Adrenal gland (tissue), 12 donors: Measurements from ENCODE around the gene ASH1L. TPM values are rescaled to one million over a fixed set of nuclear protein-coding genes. Genes with fewer than 3 reads are reported as not detected.
"Not testable (repeated sequence)": the region's sequence is repeated elsewhere in the genome, so short reads cannot be mapped to it uniquely, and the experiment has no call there.

ENCODE experiments used
- DNase-seq, 7 donors: peaks; one replicate each; pipeline ENCODE4 v3.0.0-alpha.2; 2019 to 2020
- H3K27ac ChIP-seq, 5 donors: fragments of 200-600 bp; sonication (generic) in 4 of 5; 1 replicate in 3 of 5; 2 replicates in 2 of 5; pipeline versions ENCODE4 v1.5.1 to v1.8.0; 2016 to 2020; ENCODE audit warnings: mild to moderate bottlenecking in 1 of 5
- H3K27me3 ChIP-seq: fragments of 200-600 bp; 2 replicates; pipeline ENCODE4 v1.8.0; 2021
- H3K36me3 ChIP-seq, 2 donors: fragments of 200-600 bp; replicated peaks in 1 of 2; 1 replicate in 1 of 2; 2 replicates in 1 of 2; pipeline versions ENCODE4 v1.5.1 to v1.8.0; 2018 to 2022
- H3K4me1 ChIP-seq, 2 donors: fragments of 200-600 bp; replicated peaks in 1 of 2; 1 replicate in 1 of 2; 2 replicates in 1 of 2; pipeline versions ENCODE4 v1.5.1 to v1.8.0; 2018 to 2021
- H3K4me3 ChIP-seq, 4 donors: fragments of 200-600 bp; sonication (generic) in 3 of 4; one replicate each; pipeline ENCODE4 v1.5.1; 2016 to 2018
- H3K9me3 ChIP-seq, 3 donors: fragments of 200-600 bp; sonication (generic) in 1 of 3; replicated peaks in 1 of 3; 1 replicate in 2 of 3; 2 replicates in 1 of 3; pipeline versions ENCODE4 v1.5.1 to v1.8.0; 2016 to 2021
- CTCF ChIP-seq, 6 experiments: fragments of 450-650 bp in 4 of 6; fragments of 200-600 bp in 2 of 6; sonication (generic) in 1 of 6; IDR thresholded peaks; 1 replicate in 5 of 6; 2 replicates in 1 of 6; pipeline versions ENCODE4 v1.5.1 to v1.8.0; 2016 to 2021; ENCODE audit warnings: antibody characterized with exemption in 6 of 6, mild to moderate bottlenecking in 2 of 6, moderate library complexity in 1 of 6
- POLR2A ChIP-seq, 2 donors: fragments of 450-650 bp; IDR thresholded peaks; one replicate each; pipeline ENCODE4 v1.6.1; 2017; ENCODE audit warnings: antibody characterized with exemption in 2 of 2, mild to moderate bottlenecking in 2 of 2, moderate library complexity in 1 of 2
- WGBS, 4 donors: extraction: QIAGEN DNeasy Blood & Tissue Kit in 2 of 4; methylation state at CpG; one replicate each; pipeline versions ENCODE4 v1.1.5 to v1.1.7; 2013 to 2017; 5-methylcytosine and 5-hydroxymethylcytosine counted together
- intact Hi-C, 2 donors: fragments of 100-400 bp; cut with DNase I; formaldehyde crosslinking; loops; one replicate each; pipeline versions ENCODE4 v1.14.1 to v1.15.0; 2022 to 2023
- polyA plus RNA-seq, 3 donors: library from polyadenylated mRNA; stranded (reverse); fragments of 200-250 nt in 2 of 3; fragments of 350-450 nt in 1 of 3; fragmentation: Illumina TruSeq in 1 of 3; extraction: RNeasy Lipid Tissue Mini Kit (QIAGEN cat#74804) in 1 of 3; gene quantifications; one replicate each; pipeline ENCODE4 v1.2.3, GENCODE V29; 2013 to 2014
- total RNA-seq, 9 donors: library from RNA; depleted of rRNA in 4 of 9; stranded (reverse); fragments of >200 nt in 4 of 9; fragments of 120-200 nt in 1 of 9; fragmentation: NEBNext Ultra II Directional in 1 of 9; extraction: Animal tissue kit (Norgen Biotek cat#: 25700) in 1 of 9; gene quantifications; one replicate each; pipeline versions ENCODE4 v1.1.0 to v1.2.4, GENCODE V29; 2013 to 2023
- donor health status: healthy with polysubstance abuse.
- donor health status: Bipolar disorder and iron deficiency.
- donor health status: DM: yes; HTN: yes; CAD: no.
- donor health status: DM: no; HTN: no; CAD: no.
- donor health status: DM: no; HTN: no; CAD: no.
- donor health status: DM: yes; HTN: yes; CAD: no.

The ASH1L gene
- total and polyA plus RNA-seq, 12 donors = 3.7 to 59.3 (median 41.8) TPM

GRCh38 chr1:155518484-155518883 is 44.1 kb downstream of the ASH1L start:
- 72 to 86% (median 75%) methylated on average over 4 of the region's 4 CpGs for WGBS, 4 donors
- intact Hi-C loops = no loop called here

GRCh38 chr1:155514582-155515187 is 47.9 kb downstream of the ASH1L start:
- Histone ChIP-seq H3K27ac (no peak overlapping the region), H3K36me3 (peaks cover 0 to 4% of the 10 kb centered on the region in 2 donors), H3K27me3 (no peaks in the 10 kb centered on the region), H3K4me1 (peaks cover 9 to 27% of the 10 kb centered on the region in 2 donors), H3K4me3 (no peak overlapping the region), H3K9me3 (no peaks in the 10 kb centered on the region)
- 45 to 59% (median 53%) methylated on average over 14 of the region's 14 CpGs for whole genome bisulfite sequencing, 4 donors
- intact Hi-C loops = no loop called here
- TF ChIP-seq CTCF (IDR thresholded peaks at IDR 0.05) (no peak), POLR2A (IDR thresholded peaks at IDR 0.05) (no peak)
- DNase-seq = peak in 1 of 7 donors; percentile 29

More at GRCh38 chr1:155518484-155518883, 44.1 kb downstream of the ASH1L start:
- TF ChIP-seq POLR2A (IDR thresholded peaks at IDR 0.05) (no peak), CTCF (IDR thresholded peaks at IDR 0.05) (no peak)
- Histone ChIP-seq H3K27ac (no peak overlapping the region), H3K4me1 (peaks cover 9 to 17% of the 10 kb centered on the region in 2 donors), H3K9me3 (no peaks in the 10 kb centered on the region), H3K36me3 (peaks cover 0 to 6% of the 10 kb centered on the region in 2 donors), H3K27me3 (no peaks in the 10 kb centered on the region), H3K4me3 (no peak overlapping the region)
- DNase-seq = no peak

- no peaks in the 10 kb centered on the region for H3K36me3 ChIP-seq
- intact Hi-C loops = no loop called here
- TF ChIP-seq POLR2A (IDR thresholded peaks at IDR 0.05) (no peak), CTCF (IDR thresholded peaks at IDR 0.05) (peak in 3 of 6 experiments; percentile 13 to 28 (median 25))
- H3K27ac ChIP-seq = peak overlapping the region in 2 of 5 donors; percentile 2 to 11
- WGBS, 4 donors = 41 to 57% (median 44%) methylated on average over 3 of the region's 3 CpGs
- H3K9me3 ChIP-seq = no peaks in the 10 kb centered on the region
- peaks cover 9 to 35% of the 10 kb centered on the region in 2 donors for H3K4me1 ChIP-seq
- no peaks in the 10 kb centered on the region for H3K27me3 ChIP-seq
- peak in 6 of 7 donors; percentile 42 to 68 (median 58) for DNase-seq
- no peak overlapping the region for H3K4me3 ChIP-seq
Observed at GRCh38 chr1:155513300-155513916, 49.2 kb downstream of the ASH1L start.

- H3K27ac ChIP-seq, H3K4me3 ChIP-seq, DNase-seq, intact Hi-C loops, H3K9me3 ChIP-seq, H3K27me3 ChIP-seq, H3K36me3 ChIP-seq: not testable (repeated sequence)
- WGBS, 4 donors = 82 to 90% (median 85%) methylated on average over 6 of the region's 6 CpGs
- H3K4me1 ChIP-seq = peaks cover 9 to 47% of the 10 kb centered on the region in 2 donors
Observed at GRCh38 chr1:155511385-155511784, 51.2 kb downstream of the ASH1L start.
